OCI-LY1 (cell line): Measurements from ENCODE around the gene BCAR3.

Experiments used
- EZH2 ChIP-seq: fragments of 200-600 bp; sonication (generic), shearing (Covaris generic); IDR thresholded peaks from 2 replicates; pipeline ENCODE4 v1.8.0; 2017; ENCODE audit warnings: borderline replicate concordance, mixed run types, mild to moderate bottlenecking, antibody characterized with exemption, low read length, moderate library complexity, mixed read lengths
- TF ChIP-seq, protein P1 (sequence below): fragments of 200-600 bp; sonication (generic), shearing (Covaris generic); IDR thresholded peaks from 2 replicates; pipeline ENCODE4 v1.5.1; 2017; ENCODE audit warnings: mild to moderate bottlenecking, antibody characterized with exemption, low read length, moderate library complexity, mixed read lengths

DNA sequence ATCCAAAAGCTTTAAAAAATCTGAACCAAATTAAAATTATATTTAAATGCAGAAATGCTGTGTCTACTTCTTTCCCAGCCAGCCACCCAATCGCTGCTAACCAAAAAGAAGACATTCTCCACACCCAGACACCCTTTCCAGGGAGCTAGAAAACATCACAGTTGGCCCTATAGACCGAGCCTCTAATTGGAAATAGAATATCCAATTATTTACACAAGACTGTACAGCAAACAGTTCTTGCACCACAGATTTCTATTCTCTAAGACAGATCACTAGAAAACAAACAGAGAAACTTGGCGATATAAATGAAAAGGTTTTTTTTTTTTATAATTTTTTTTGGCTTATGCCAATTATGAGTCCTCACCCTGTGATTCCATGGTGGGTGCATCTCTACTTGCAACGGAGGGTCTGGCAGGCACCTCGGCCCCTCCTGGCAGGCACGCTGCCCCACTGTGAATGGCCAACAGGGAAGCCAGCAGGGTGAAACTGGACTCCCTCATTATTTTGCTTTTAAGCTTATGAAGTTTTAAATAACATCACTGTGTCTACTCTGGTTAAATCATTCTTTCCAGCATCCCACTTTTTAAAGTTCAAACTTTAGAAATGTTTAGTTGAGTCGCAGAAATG, 29.2 kb downstream of the BCAR3 start:
- TF ChIP-seq, protein P1, sequence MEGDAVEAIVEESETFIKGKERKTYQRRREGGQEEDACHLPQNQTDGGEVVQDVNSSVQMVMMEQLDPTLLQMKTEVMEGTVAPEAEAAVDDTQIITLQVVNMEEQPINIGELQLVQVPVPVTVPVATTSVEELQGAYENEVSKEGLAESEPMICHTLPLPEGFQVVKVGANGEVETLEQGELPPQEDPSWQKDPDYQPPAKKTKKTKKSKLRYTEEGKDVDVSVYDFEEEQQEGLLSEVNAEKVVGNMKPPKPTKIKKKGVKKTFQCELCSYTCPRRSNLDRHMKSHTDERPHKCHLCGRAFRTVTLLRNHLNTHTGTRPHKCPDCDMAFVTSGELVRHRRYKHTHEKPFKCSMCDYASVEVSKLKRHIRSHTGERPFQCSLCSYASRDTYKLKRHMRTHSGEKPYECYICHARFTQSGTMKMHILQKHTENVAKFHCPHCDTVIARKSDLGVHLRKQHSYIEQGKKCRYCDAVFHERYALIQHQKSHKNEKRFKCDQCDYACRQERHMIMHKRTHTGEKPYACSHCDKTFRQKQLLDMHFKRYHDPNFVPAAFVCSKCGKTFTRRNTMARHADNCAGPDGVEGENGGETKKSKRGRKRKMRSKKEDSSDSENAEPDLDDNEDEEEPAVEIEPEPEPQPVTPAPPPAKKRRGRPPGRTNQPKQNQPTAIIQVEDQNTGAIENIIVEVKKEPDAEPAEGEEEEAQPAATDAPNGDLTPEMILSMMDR, result no peak
- TF ChIP-seq EZH2, result no peak
